Mucosa of gallbladder (tissue), 1 donor: Measurements from ENCODE around the gene PRELP. TPM values are rescaled to one million over a fixed set of nuclear protein-coding genes. Genes with fewer than 3 reads are reported as not detected.
A peak's percentile ranks its signal among the peaks of the same experiment; 100 is the strongest.

Source experiments
- DNase-seq: peaks from one replicate; pipeline ENCODE4 v3.0.0-alpha.2; 2020; ENCODE audit warnings: low spot score
- total RNA-seq: library from RNA; stranded (reverse); gene quantifications from one replicate; pipeline ENCODE4 v1.2.1, GENCODE V29; 2021
- donor health status: DM: no; HTN: no; CAD: no.

The PRELP gene
- total RNA-seq, 1 donor from 2014 or later, result 72.1 TPM

GRCh38 chr1:203477748-203478147 is 2.1 kb downstream of the PRELP start:
- no peak for DNase-seq

- no peak for DNase-seq
Observed at GRCh38 chr1:203478231-203478630, 2.6 kb downstream of the PRELP start.

GRCh38 chr1:203478986-203479385 is 3.4 kb downstream of the PRELP start:
- no peak for DNase-seq

GRCh38 chr1:203479646-203480045 is 4.0 kb downstream of the PRELP start:
- DNase-seq, result no peak

GRCh38 chr1:203480084-203480483 is 4.5 kb downstream of the PRELP start:
- no peak for DNase-seq

GRCh38 chr1:203480525-203481084 is 5.0 kb downstream of the PRELP start:
- peak; percentile 72 for DNase-seq

- DNase-seq, result no peak
Observed at GRCh38 chr1:203481196-203481595, 5.6 kb downstream of the PRELP start.

GRCh38 chr1:203486618-203487370 is 11.2 kb downstream of the PRELP start:
- no peak for DNase-seq

GRCh38 chr1:203488539-203488938 is 12.9 kb downstream of the PRELP start:
- DNase-seq, result no peak

- no peak for DNase-seq
Observed at GRCh38 chr1:203490607-203491006, 15.0 kb downstream of the PRELP start.

GRCh38 chr1:203491664-203492063 is 16.1 kb downstream of the PRELP start:
- no peak for DNase-seq

GRCh38 chr1:203492082-203492747 is 16.6 kb downstream of the PRELP start:
- no peak for DNase-seq

GRCh38 chr1:203492748-203493130 is 17.1 kb downstream of the PRELP start:
- no peak for DNase-seq

GRCh38 chr1:203493901-203494300 is 18.3 kb downstream of the PRELP start, which contains the start of gene OPTC:
Gene OPTC (plus strand): TSS chr1:203494153. CDS start chr1:203496006, 1,853 bp downstream.
- no peak for DNase-seq

- no peak for DNase-seq
Observed at GRCh38 chr1:203495845-203496244, 20.2 kb downstream of the PRELP start.

- no peak for DNase-seq
Observed at GRCh38 chr1:203497269-203497777, 21.7 kb downstream of the PRELP start.

GRCh38 chr1:203499643-203500278 is 24.2 kb downstream of the PRELP start:
- DNase-seq, result no peak

GRCh38 chr1:203500279-203500678 is 24.7 kb downstream of the PRELP start:
- no peak for DNase-seq

GRCh38 chr1:203503836-203504235 is 28.2 kb downstream of the PRELP start:
- no peak for DNase-seq

- DNase-seq, result peak; percentile 87
Observed at GRCh38 chr1:203504400-203505250, 29.0 kb downstream of the PRELP start.

- no peak for DNase-seq
Observed at GRCh38 chr1:203505526-203506204, 30.1 kb downstream of the PRELP start.
